Measurements from ENCODE around the gene FRYL. TPM values are rescaled to one million over a fixed set of nuclear protein-coding genes. Genes with fewer than 3 reads are reported as not detected.

FRYL gene
- total and polyA plus RNA-seq, 2 of the 8 experiments (the other 6 are each of a cell fraction or from before 2014, with no cell fraction given): 8.0 to 36.5 TPM

DNA sequence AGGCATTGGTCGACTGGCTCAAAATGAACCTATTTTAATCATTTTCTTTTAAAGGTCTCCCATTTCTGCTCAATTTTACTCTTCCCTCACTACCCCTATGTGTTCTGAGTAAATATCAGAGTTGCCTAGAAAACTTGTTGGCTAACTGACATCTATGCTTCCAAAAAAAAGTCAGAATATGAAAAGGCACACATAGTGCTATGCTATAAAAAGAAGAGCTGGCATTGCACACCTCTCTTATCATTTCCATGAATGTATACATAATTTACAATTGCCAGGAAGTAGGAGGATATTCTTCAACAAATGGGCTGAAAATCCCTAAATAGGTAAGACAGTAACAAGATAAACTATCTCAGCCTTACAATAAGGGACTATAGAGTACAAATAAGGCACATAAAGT lies 70.2 kb downstream of the FRYL start (continued):
- TF ChIP-seq POLR2AphosphoS5 (IDR thresholded peaks at IDR 0.05; ENCODE audit: low read depth, low read length) (no peak), GTF2F1 (IDR thresholded peaks at IDR 0.05; ENCODE audit: borderline replicate concordance, low read depth, low read length) (no peak), KDM4A (IDR thresholded peaks at IDR 0.05; ENCODE audit: low read depth, low read length, severe bottlenecking) (no peak)

Measured in H1 (cell line).